Fibroblast of lung (primary cell): Measurements from ENCODE around the gene IFIH1.

Source experiments
- CTCF ChIP-seq, 2 donors: IDR thresholded peaks in 1 of 2; conservative IDR thresholded peaks in 1 of 2; 1 replicate in 1 of 2; 2 replicates in 1 of 2; pipeline ENCODE4 v1.5.1; 2011 to 2012; ENCODE audit warnings: low read length in 2 of 2, control low read depth in 1 of 2, inconsistent platforms in 1 of 2, low read depth in 1 of 2, mild to moderate bottlenecking in 1 of 2
- EZH2 ChIP-seq: IDR thresholded peaks from 2 replicates; pipeline ENCODE4 v1.5.1; 2012; ENCODE audit warnings: low read length, control low read depth, mild to moderate bottlenecking; ENCODE audit errors: missing control alignments

DNA sequence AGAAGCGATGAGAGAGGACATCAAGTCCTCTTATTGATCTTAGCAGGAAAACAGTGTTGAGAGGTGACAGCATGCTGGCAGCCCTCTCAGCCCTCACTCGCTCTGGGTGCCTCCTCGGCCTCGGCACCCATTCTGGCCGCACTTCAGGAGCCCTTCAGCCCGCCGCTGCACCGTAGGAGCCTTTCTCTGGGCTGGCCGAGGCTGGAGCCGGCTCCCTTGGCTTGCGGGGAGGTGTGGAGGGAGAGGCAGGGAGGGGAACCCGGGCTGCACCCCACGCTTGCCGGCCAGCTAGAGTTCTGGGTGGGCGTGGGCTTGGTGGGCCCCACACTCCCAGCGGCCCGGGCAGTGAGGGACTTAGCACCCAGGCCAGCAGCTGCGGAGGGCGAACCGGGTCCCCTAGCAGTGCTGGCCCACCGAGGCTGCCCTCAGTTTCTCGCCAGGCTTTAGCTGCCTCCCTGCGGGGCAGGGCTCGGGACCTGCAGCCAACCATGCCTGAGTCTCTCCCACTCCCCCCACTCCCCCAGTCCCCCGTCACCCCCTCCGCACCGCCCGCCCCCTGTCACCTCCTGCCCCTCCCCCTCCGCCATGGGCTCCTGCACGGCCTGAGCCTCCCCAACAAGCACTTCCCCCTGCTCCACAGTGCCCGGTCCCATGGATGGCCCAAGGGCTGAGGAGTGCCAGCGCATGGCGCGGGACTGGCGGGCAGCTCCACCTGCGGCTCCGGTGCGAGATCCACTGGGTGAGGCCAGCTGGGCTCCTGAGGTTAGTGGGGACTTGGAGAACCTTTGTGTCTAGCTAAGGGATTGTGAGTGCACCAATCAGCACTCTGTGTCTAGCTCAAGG lies 83.6 kb downstream of the IFIH1 start:
- TF ChIP-seq CTCF (conservative IDR thresholded peaks at IDR 0.05 in 1 of 2, IDR thresholded peaks at IDR 0.05 in 1 of 2; ENCODE audit: low read depth in 1 of 2, low read length in 2 of 2): no peak
- TF ChIP-seq EZH2: no peak
